ENCODE results near the gene REV1.
"Not testable (repeated sequence)": the region's sequence is repeated elsewhere in the genome, so short reads cannot be mapped to it uniquely, and the experiment has no call there.

REV1 gene

DNA sequence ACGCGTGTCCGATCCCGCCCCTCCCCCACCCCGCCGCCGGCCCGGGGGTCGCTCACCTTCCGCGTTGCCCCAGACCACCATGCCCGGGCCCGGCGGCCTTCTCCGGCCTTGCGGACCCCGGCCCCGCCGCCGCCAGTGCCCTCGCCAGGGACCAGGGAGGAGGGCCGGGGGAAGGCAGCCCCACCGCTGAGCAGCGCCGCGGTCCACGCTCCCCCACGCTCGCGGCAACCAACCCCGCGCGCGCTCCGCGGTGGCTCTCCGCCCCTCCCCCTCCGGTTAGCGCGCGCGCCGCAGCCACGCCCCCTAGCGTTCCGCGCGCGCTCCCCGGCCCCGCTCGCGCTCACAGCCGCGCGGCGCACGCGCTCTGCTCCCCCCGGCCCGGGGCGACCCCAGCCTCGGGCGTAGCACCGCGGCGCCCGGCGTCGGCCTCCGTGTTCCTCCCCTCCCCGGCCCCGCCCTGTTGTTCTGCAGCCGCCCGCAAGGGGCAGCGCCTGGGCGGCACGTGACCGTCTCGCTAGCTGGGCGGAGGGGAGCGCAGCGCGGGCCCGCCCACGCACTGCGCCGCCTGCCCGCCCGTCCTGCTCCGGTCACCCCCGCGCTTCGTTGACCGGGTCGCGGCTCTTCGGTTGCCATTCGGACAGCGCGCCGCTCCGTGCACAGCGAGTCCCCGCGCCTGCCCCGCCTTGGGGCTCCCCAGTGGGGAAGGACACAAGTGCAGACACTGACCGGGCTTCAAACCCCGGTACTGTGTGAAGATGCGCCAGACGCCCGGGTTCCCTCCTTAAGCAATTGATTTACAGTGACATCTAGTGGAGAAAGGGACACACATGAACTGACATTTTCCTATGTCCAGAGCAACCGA is at the start of gene REV1:
TSS of gene REV1 (minus strand) at position 257 of the 862 bp plus-strand sequence. CDS start 25,042 bp downstream, outside the sequence.
- peak; percentile 63 to 79 for DNase-seq

DNA sequence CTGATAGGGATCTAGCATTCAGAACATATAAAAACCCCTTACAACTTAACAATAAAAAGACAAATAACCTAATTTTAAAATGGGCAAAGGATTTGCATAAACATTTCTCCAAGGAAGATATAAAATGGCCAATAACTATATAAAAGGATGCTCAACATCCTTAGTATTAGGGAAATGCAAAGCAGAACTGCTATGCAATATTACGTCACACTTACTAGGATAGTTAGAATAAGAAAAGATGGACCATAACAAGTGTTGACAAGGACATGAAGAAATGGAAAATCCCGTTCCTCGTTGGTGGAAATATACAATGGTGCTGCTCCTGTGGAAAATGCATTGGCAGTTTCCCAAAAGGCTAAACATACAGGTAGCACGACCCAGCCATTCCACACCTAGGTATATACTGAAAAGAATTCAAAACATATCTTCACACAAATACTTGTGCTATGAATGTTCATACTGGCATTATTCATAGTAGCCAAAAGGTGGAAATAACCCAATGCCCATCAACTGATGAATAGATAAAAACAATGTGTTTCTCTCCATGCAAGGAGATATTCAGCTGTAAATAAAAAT is 48.2 kb upstream of the REV1 start:
- no peak for DNase-seq

DNA sequence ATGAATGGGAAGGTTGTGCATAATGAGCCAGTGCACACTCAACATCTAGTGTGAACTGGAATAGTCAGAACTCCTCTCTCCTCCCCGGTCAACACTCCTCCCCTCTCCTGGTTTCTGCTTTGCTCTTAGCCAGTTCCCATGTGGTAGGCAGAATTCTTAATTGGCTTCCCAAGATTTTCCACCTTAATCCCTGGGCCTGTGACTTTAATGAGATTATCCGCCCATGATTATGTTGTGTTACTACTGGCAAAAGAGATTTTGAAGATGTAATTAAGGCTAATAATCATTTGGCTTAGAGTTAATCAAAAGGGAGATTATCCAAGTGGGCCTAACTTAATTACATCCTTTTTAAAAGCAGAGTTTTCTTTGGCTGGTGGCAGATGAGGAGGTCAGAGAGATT is 34.2 kb upstream of the REV1 start:
- DNase-seq = no peak

DNA sequence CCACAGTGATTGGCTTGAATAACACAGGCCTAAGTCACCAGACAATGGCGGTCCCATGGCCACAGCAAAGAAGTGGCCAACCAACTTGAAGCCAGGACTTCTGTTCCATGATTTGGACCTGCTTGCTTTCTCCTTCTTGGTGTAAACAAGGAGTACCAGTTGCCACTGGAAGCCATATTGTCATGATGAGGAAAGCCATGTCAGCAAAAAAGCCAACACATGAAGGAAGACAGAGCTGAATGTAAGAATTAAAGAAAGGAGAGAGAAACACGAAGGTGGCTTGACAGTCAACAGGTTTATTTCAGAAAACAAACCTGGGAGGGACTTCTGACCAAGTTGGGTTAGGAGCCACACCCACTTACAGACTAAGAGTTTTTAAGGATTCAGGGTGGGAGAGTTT is 32.3 kb upstream of the REV1 start:
- DNase-seq = no peak

DNA sequence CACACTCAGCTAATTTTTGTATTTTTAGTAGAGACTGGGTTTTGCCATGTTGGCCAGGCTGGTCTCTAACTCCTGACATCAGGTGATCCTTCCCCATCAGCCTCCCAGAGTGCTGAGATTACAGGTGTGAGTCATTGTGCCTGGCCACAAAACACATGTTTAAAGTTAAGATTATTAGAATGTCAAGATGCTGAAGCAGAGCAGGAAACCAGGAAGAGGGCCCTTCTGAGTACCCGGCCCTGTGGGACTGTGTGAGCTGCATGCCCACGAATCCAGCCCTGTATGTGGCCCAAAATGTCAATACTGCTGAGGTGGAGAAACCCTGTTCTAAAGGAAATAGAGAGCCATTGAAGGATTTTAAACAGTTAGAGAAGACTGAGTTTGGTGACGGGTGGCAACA is 31.0 kb upstream of the REV1 start:
- DNase-seq = no peak

DNA sequence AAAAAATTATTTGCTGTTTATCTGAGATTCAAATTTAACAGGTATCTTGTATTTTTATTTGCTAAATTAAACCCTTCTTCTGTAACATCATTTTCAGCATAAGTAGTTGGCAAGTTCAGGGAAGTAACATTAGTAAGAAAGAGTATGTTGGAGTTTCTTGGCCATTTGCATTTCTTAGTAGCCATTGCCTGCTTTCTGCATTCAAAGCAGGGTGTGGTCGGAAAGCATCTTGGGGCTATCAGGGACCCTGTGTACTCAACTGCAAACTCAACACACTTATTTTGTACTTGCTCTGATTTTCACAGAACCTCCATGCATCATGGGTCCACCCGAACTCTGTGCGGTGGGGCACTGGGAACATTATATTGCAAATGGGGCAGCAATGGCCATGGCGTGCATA is 30.4 kb upstream of the REV1 start:
- no peak for DNase-seq

DNA sequence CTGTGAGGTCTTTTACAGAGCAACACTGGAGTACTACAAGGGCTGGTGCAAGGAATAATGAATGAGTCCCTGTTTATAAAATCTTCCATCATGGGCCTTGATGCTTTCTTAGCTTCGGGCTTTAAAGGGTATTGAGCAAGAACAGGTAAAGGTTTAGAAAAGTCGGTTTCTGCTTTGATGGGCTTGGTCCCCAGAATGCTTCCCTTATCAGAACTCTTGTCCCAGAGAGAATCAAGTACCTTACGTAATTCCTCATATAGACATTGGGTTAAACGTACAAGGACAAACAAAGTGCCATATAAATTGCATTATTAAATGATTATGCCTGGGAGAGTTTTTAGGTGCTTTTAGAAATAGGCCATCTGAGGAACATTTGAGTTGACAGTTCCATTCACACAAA is 24.5 kb upstream of the REV1 start:
- DNase-seq = no peak

DNA sequence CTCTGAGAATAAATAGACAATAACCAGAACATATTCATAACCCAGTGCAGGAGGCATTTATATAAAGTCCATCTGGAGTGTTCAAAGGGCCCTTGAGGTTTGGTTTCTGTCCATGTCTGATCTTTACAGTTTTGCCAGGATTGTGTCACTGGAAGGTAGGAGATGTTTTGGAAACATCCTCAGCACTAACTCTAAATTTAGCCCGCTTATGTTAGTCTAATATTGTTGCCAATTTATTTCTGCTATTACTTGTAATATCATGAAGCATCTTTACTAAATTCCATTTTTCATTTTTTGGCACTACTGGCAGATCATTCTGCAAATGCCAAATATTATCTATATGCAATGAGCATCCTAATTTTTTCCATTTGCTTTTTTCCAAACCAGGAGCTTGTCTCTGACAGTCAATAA is 22.4 kb upstream of the REV1 start:
- DNase-seq = peak; percentile 80 to 91

DNA sequence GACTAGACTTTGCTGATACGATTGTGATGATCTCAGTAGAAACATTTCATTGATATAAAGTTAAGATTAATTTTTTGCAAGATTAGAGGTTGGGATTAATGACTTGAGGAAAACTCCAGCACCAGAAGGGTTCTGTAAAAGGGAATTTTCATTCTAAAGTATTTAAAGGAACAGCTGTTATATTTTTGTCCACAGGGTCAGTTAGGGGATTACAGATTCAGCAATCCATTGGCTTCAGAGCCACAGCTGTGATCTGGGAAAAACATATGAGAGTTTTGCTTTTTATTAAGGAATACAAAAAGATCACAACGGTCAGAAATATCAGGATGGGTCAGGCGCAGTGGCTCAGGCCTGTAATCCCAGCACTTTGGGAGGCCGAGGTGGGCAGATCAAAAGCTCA is 19.6 kb upstream of the REV1 start:
- no peak for DNase-seq

DNA sequence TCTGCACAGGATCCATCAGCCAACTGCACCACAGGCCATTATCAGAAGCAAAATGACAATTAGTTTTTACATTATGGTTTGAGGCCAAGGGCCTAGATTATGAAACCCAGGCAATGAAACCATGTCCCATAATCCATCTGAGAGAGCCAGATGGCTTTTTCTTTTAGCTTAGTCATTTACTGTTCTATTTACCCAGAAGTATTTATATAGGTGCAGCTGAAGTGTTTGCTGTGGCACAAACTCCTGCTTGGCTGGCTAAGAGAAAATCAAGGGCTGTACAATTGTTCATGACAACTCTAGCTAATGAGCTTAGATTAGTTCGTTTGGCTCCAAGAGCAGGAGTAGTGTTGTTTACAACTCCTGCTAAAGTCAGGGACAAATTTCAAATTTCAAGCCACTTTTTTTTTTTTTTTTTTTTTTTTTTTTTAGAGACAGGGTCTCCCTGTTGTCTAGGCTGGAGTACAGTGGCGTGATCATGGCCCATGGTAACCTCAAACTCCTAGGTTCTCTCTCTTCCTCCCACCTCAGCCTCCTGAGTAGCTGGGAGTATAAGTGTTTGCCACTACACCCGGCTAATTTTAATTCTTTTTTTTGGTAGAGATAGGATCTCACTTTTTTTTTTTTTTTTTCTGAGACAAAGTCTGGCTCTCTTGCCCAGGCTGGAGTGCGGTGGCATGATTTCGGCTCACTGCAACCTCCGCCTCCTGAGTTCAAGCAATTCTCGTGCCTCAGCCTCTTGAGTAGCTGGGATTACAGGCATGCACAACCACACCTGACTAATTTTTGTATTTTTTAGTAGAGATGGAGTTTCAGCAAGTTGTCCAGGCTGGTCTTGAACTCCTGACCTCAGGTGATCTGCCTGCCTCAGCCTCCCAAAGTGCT is 18.4 kb upstream of the REV1 start:
- DNase-seq = no peak

DNA sequence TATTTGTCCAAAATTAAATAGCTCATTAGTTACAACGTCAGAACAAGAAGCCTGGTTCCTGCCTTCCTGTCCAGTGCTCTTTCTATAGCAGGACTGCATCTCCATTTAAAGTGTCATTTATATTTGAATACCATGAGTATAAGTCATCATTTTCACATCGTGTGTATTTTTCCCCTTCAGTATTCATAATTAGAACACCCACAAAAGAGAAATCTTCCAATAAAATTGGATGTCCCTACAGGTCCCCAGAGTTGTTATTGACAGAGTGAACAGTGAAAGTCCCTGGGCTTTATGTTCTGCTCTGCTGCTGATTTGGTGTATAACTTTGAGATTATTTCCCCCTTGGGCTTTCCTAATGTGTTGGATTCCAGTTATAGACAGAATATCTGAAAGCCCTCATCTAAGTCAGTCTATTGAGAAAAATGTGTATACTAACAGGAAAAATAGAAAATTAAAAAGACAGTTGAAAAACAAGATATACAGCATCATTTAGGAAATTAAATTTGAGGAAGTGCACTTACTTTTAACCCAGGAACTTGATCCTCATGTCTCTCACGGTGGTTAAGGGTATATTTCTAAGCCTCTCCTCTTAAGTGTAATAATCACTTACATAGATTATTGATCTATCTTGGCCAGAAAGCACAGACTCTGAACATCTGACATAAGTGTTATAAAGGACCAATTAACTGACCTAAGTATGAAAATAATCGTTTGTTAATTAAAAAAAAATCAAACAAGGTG is 15.2 kb upstream of the REV1 start:
- no peak for DNase-seq

DNA sequence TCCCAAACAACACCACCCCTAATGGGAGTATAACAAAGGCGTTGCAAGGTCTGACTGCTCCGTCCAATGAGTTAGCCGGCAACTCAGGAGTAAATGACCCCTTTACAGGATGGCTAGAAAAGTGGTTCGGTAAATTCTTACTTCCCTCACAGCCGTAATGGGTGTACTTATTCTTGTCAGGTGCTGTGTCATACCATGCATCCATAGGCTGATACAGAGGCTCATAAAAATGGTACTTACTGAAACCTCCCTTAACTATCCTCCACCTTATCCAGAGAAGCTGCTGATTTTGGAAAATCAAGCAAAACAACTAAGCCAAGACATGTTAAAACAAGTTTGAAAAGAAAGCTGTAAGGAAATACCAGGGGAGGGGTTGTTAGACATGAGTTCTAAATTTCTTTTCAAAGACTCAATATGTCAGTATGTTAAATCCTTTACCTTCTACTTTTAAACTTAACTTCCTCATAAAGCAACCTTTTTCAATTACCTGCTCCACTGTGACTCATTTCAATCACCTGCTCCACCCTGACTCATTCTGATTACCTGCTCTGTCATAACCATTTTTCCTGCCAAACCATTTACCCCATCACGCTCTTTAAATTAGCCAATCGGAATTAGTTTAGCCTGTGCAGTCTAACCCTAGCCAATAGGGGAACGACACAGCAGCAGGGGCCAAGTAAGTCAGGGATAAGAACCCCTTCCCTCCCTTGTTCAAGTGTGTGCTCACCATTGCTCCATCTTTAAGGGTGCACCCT is 14.0 kb upstream of the REV1 start:
- not testable (repeated sequence) for DNase-seq

DNA sequence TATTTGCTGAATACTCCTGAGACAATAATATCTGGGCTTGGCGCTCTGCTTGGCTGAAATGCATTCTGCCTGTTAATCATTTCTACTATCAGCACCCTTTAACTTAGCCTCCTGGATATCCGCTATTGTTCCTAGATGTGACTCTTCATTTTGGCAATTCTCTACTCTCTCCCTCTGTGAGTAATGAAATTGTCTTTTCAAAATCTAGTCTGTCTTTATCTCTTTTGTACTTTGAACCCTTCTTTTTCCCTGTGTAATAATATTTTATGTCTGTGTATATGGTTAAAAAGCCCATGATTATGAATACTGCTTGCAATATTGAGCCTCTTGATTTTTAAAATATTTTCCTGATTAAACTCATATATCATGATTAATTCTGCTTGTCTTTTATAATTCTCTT is 6.2 kb upstream of the REV1 start:
- no peak for DNase-seq

DNA sequence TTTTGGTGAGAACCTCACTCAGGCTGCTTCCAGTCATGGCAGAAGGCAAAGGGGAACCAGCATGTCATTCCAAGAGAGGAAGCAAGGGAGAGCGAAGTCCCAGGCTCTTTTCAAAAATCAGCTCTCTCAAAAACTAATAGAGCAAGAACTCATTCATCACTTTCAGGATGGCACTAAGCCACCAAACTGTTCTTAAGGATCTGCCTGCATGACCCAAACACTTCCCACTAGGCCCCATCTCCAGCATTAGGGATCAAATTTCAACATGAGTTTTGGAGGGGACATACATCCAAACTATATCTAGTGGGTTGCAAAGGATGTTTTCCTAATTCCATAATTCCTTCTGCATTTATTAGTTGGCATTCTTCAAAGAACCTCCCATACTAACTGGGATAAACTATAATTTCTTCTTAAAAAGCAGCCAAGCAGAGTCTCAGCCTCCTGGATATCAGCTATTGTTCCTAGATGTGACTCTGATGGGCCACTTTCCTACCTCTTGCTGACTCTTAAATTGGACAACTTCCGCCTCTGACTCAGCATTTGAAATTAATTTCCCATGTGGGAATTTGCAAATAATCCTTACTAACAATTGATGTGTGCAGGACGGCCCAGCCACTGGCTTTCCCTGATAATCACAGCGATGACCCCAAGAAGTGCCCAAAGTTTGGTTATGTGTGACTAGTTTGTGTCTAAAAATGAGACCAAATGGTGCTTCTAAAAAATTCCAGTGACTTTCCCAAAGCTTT is 5.5 kb upstream of the REV1 start:
- no peak for DNase-seq

DNA sequence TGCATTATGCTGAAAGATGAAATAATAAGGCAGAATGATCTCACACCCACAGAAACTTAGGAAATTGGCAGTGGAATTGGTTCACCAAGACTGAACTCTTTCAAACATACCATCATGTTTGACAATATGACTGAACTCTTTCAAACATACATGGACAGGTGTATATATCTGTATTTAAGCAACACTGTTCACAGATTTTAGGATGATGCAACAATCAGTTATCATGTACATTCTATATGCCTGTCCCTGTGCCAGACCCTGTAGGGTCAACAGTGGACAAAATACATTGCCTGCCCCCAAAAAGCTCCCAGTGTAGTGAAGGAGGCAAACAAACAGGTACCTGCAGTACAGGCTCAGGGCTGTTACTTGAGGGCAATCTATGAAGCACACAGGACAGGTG is 2.9 kb upstream of the REV1 start:
- DNase-seq = no peak

DNA sequence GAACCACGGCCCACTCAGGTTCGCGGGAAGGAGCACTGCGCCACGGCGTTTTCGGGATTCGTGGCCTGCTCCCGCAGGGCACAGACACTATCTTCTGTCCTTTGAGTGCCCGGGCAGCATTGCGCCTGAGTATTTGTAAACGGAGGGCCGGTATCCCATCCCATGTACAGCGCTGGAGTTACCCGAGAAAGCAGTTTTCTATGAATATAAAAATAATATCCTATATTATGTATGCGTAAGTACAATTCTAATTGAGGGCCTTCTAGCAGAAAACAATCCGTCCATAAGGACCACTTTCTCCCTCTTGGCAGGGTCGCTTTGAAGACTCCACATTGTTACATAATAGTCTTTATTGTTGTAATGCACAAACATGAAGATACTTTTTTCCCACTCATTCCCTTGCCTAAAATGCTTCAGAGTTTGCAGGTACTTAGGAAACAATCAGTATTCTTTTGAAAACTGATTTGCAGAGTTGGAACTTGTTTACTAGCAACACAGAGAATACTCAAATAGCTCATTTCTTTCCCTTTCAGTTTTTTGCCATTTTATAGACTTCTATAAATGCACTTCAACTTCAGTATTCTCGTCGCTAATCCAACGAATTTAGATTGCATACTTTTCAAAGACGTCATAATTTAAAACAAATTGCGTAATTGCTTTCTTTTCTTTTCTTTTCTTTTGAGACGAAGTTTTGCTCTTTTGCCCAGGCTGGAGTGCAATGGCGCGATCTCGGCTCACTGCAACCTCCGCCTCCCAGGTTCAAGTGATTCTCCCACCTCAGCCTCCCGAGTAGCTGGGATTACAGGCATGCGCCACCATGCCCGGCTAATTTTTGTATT is 1.0 kb upstream of the REV1 start:
- DNase-seq = no peak

DNA sequence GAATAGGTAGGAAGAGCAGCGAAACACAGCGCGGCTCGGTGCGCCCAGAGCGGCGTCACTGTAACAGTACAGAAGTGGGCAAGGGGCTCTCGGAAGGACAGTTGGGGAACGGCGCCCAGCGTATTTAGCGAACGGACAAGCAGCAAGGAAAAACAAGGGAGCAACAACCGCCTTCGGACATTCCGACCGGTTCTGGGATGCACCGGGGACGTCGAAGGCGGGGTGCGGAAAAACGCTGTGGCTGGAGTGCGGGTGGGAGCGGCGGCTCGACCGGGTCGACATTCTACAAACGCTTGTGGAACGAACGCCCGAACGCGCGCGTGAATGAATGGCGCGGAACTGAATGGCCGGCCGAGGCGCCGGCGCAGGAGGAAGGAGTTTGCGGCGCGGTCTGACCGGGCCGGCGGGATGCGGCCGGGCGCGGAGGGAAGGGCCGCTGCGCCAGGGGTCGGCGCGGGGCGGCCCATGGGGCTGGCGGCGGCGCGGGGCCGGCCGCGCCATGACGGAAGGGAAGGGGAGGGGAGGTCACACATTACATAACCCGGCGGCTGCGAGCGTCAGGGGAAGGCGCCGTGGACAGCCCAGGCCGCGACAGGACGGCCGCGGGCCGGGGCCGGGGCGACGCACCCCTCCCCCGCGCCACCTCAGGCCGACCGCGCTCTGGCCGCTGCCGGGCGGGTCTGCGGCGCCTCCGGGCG is 605 bp downstream of the REV1 start:
- DNase-seq = no peak

DNA sequence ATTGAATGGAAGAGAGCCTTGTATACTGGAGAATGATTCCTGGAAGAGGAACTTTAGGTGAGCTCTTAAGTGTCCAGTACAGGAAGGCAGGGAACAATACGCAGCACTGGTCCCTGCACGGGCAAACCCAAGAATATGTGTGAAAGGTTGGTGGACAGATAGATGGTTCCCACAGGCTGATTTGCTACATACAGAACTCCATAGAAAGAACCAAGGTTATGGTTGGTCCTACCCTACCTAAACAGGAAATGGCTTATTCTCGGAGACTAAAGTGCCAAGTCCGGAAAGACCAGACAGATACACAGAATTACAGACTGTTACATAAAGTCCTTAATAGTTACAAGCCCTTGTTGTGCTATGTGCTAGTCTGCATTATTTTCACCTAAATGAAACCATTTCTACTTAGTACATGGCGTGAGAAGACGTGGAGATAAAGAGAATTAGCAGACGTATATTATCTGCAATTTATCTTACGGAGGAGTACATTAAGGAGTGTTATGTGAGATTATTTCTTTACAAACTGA is 1.2 kb downstream of the REV1 start:
- DNase-seq = no peak

DNA sequence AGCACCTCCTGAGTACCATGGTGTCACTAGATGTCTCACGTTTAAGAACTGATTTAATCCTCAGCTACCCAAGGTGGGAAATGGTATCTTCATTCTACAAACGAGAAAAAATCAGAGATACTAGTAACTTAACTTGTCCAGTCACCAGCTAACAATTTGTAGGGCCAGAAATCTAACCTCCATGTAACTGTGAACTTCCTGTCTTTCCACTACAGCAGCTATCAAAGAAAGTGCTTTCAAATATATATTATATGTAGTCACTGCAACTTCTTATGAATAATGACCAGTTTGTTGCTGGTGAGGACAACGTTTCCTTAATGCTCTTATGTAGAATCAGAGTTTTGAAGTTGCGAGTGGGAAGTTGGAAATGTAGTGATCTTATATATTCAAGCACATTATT is 1.9 kb downstream of the REV1 start:
- no peak for DNase-seq

DNA sequence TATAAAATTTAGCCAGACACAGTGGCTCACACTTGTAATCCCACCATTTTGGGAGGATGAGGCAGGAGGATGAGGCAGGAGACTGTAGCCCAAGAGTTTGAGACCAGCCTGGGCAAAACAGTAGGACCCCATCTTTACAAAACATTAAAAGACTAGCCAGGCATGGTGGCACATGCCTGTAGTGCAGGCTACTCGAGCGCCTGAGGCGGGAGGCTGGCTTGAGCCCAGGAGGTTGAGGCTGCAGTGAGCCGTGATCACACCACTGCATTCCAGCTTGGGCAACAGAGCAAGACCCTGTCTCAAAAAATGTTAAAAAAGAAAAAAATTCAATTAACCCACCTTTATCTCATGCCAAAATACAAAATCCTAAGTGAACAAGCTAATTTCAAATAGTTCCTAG is 4.0 kb downstream of the REV1 start:
- no peak for DNase-seq

Measured in cerebellar nuclear complex (tissue), 1 donor.